HEK293 (cell line): ENCODE results near the gene DENND5A.

ENCODE experiments used
- KLF1 ChIP-seq: fragments of 450-650 bp; formaldehyde crosslinking; IDR thresholded peaks from 2 replicates; pipeline ENCODE4 v1.5.1; 2016; ENCODE audit warnings: missing biosample characterization, missing genetic modification characterization
- ZBTB20 ChIP-seq: fragments of 450-650 bp; formaldehyde crosslinking; IDR thresholded peaks from 2 replicates; pipeline ENCODE4 v1.5.1; 2016; ENCODE audit warnings: missing biosample characterization, missing genetic modification characterization
- ZNF146 ChIP-seq: fragments of 450-650 bp; formaldehyde crosslinking; IDR thresholded peaks from 2 replicates; pipeline ENCODE4 v1.5.1; 2016; ENCODE audit warnings: missing biosample characterization, missing genetic modification characterization
- ZNF266 ChIP-seq: fragments of 450-650 bp; formaldehyde crosslinking; IDR thresholded peaks from 2 replicates; pipeline ENCODE4 v1.5.1; 2016; ENCODE audit warnings: missing biosample characterization, missing genetic modification characterization, low read depth
- ZNF292 ChIP-seq: fragments of 450-650 bp; formaldehyde crosslinking; IDR thresholded peaks from 2 replicates; pipeline ENCODE4 v1.5.1; 2016; ENCODE audit warnings: low read depth, missing biosample characterization, missing genetic modification characterization, borderline replicate concordance
- ZNF37A ChIP-seq: fragments of 450-650 bp; IDR thresholded peaks from 2 replicates; pipeline ENCODE4 v1.5.1; 2018; ENCODE audit warnings: missing biosample characterization, missing genetic modification characterization
- ZNF549 ChIP-seq: fragments of 450-650 bp; IDR thresholded peaks from 2 replicates; pipeline ENCODE4 v1.5.1; 2018; ENCODE audit warnings: missing biosample characterization, missing genetic modification characterization, mild to moderate bottlenecking, inconsistent platforms, moderate library complexity
- ZNF571 ChIP-seq: fragments of 450-650 bp; formaldehyde crosslinking; IDR thresholded peaks from 2 replicates; pipeline ENCODE4 v1.5.0; 2017; ENCODE audit warnings: missing biosample characterization, missing genetic modification characterization
- ZNF768 ChIP-seq: fragments of 450-650 bp; formaldehyde crosslinking; IDR thresholded peaks from 2 replicates; pipeline ENCODE4 v1.5.1; 2018; ENCODE audit warnings: missing biosample characterization, mild to moderate bottlenecking, missing genetic modification characterization
- TF ChIP-seq, protein P1 (sequence below): fragments of 450-650 bp; formaldehyde crosslinking; IDR thresholded peaks from 2 replicates; pipeline ENCODE4 v1.5.1; 2016; ENCODE audit warnings: missing biosample characterization, missing genetic modification characterization
- TF ChIP-seq, protein P2 (sequence below): fragments of 450-650 bp; formaldehyde crosslinking; IDR thresholded peaks from 2 replicates; pipeline ENCODE4 v1.5.1; 2016; ENCODE audit warnings: missing biosample characterization, missing genetic modification characterization

DNA sequence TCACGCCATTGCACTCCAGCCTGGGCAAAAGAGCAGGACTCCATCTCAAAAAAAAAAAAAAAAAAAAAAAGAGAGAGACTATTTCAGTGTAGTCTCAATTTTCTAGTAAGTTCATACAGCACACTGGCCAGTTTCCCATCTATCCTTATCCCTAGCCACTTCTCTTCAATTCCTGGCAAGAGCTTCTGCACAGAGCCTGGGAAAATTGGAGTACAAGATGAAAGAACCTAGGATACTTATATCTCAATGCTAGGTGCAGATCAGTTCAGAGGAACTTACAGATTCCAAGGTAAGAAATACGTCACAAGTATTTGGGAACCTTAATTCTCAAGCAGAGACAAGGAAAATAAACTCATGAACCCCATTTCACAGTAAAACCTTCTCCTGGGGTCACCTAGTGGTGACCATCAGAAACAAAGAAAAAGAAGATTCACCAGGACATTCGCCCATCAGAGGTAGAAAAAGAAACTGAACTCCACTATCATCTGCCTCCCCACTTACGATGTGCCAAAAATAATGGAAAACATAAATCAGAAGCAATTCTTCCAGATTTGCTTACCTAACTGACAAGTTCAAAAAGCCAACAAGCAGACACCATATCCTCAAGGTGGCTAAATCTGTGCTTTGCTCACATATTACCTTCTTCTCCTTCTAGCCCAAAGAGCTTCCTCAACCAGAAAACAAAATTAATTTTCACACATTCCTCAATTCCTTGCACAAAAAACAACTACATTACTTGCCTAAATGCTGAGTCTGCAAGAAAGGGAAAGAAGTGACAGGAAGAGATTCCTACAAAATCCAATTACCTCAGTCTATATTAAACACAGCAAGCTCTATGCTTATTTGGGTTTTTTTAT lies 4.9 kb downstream of the DENND5A start:
- TF ChIP-seq ZNF571 (tag by site-specific recombination) (no peak), KLF1 (tag by site-specific recombination) (no peak), ZNF768 (tag by site-specific recombination) (no peak), ZBTB20 (no peak), ZNF37A (tag by site-specific recombination) (no peak), ZNF292 (tag by site-specific recombination) (no peak), ZNF549 (tag by site-specific recombination) (no peak), ZNF146 (tag by site-specific recombination) (no peak), ZNF266 (no peak)
- TF ChIP-seq, protein P1, sequence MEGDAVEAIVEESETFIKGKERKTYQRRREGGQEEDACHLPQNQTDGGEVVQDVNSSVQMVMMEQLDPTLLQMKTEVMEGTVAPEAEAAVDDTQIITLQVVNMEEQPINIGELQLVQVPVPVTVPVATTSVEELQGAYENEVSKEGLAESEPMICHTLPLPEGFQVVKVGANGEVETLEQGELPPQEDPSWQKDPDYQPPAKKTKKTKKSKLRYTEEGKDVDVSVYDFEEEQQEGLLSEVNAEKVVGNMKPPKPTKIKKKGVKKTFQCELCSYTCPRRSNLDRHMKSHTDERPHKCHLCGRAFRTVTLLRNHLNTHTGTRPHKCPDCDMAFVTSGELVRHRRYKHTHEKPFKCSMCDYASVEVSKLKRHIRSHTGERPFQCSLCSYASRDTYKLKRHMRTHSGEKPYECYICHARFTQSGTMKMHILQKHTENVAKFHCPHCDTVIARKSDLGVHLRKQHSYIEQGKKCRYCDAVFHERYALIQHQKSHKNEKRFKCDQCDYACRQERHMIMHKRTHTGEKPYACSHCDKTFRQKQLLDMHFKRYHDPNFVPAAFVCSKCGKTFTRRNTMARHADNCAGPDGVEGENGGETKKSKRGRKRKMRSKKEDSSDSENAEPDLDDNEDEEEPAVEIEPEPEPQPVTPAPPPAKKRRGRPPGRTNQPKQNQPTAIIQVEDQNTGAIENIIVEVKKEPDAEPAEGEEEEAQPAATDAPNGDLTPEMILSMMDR (tag by site-specific recombination) = 0 out of 2 replicates have a peak, but pooled peaks have one; percentile 7
- TF ChIP-seq, protein P2, sequence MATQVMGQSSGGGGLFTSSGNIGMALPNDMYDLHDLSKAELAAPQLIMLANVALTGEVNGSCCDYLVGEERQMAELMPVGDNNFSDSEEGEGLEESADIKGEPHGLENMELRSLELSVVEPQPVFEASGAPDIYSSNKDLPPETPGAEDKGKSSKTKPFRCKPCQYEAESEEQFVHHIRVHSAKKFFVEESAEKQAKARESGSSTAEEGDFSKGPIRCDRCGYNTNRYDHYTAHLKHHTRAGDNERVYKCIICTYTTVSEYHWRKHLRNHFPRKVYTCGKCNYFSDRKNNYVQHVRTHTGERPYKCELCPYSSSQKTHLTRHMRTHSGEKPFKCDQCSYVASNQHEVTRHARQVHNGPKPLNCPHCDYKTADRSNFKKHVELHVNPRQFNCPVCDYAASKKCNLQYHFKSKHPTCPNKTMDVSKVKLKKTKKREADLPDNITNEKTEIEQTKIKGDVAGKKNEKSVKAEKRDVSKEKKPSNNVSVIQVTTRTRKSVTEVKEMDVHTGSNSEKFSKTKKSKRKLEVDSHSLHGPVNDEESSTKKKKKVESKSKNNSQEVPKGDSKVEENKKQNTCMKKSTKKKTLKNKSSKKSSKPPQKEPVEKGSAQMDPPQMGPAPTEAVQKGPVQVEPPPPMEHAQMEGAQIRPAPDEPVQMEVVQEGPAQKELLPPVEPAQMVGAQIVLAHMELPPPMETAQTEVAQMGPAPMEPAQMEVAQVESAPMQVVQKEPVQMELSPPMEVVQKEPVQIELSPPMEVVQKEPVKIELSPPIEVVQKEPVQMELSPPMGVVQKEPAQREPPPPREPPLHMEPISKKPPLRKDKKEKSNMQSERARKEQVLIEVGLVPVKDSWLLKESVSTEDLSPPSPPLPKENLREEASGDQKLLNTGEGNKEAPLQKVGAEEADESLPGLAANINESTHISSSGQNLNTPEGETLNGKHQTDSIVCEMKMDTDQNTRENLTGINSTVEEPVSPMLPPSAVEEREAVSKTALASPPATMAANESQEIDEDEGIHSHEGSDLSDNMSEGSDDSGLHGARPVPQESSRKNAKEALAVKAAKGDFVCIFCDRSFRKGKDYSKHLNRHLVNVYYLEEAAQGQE (tag by site-specific recombination) = no peak
